Mucosa of stomach (tissue), 1 donor: ENCODE measurements around the gene ELAVL2.

ENCODE experiments used
- H3K27me3 ChIP-seq: one replicate; pipeline ENCODE4 v1.7.0; 2013; ENCODE audit warnings: mild to moderate bottlenecking, low read length; ENCODE audit not compliant: control insufficient read depth, insufficient read depth
- H3K36me3 ChIP-seq: one replicate; pipeline ENCODE4 v1.7.0; 2013; ENCODE audit warnings: low read length; ENCODE audit not compliant: control insufficient read depth, insufficient read depth
- H3K4me1 ChIP-seq: one replicate; pipeline ENCODE4 v1.7.0; 2013; ENCODE audit warnings: mild to moderate bottlenecking, low read length; ENCODE audit not compliant: control insufficient read depth, insufficient read depth
- H3K4me3 ChIP-seq: one replicate; pipeline ENCODE4 v1.7.0; 2013; ENCODE audit warnings: low read length
- H3K9ac ChIP-seq: one replicate; pipeline ENCODE4 v1.7.0; 2013; ENCODE audit warnings: mild to moderate bottlenecking, low read length, moderate library complexity
- H3K9me3 ChIP-seq: one replicate; pipeline ENCODE4 v1.7.0; 2013; ENCODE audit warnings: mild to moderate bottlenecking, low read length, moderate library complexity; ENCODE audit not compliant: control insufficient read depth
- donor health status: Pancreatic carcinoma.

Gene ELAVL2

DNA sequence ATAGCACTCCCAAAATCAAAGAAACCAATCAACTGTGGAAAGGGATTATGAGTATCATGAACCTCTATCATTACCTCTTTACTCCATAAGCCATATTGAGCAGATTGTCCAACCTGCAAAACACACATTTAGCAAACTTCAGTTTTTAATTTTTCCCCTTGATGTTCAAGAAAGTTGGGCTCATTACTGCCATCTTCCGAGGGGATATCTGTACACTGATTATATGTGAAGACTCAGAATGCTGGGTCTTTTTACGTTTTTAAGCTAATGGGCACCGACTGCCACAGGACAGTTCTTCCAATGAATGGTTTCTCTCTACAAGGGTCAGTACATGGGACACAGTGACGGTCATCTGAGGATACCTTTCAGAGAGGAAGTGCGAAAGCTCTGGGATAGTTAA is 132.7 kb downstream of the ELAVL2 start:
- Histone ChIP-seq H3K9ac (no peak overlapping the region), H3K9me3 (no peaks in the 10 kb centered on the region), H3K36me3 (no peaks in the 10 kb centered on the region), H3K27me3 (no peaks in the 10 kb centered on the region), H3K4me1 (no peaks in the 10 kb centered on the region), H3K4me3 (no peak overlapping the region)

DNA sequence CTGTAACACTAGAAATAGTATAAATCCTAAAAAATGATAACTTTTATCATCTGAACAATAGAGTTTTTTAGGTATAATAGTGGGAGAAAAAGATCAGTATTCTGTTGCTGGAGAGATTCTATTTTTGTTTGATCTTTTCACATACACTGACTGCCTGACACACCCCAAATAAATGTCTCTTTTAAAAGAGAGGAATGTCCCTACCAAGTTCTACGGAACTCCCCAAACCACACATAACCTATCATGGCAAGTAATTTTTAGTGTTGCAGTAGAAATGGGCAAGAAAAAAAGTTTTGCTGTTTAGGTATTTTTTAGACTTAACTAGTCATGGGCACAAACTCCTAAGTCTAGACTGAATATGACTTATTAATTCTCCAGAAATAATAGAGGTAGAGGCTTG is 139.1 kb downstream of the ELAVL2 start:
- Histone ChIP-seq H3K27me3 (no peaks in the 10 kb centered on the region), H3K4me1 (no peaks in the 10 kb centered on the region)

DNA sequence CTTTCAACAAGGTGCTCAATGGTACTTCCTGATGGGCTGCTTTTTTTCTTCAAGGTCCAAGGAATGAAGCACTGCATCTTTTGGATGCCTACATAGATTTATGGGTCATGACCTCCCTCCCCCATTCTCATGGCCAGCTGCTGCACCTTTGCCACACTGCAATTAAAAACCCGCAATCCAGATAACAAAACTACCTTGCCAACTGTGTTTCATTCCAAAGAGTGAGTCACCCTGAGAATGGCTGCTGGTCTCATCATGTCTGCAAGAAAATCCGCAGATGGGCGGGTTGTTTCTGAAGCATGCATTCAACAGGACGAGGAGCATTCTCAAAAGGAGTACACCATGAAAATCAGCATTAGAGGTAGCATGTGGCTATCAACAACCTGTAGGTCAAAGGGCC is 139.8 kb downstream of the ELAVL2 start:
- Histone ChIP-seq H3K27me3 (no peaks in the 10 kb centered on the region), H3K36me3 (no peaks in the 10 kb centered on the region), H3K9me3 (no peaks in the 10 kb centered on the region), H3K4me1 (no peaks in the 10 kb centered on the region), H3K9ac (no peak overlapping the region), H3K4me3 (no peak overlapping the region)

More for the DNA sequence above, 139.1 kb downstream of the ELAVL2 start:
- no peak overlapping the region for H3K9ac ChIP-seq
- no peak overlapping the region for H3K4me3 ChIP-seq
- no peaks in the 10 kb centered on the region for H3K36me3 ChIP-seq
- no peaks in the 10 kb centered on the region for H3K9me3 ChIP-seq

DNA sequence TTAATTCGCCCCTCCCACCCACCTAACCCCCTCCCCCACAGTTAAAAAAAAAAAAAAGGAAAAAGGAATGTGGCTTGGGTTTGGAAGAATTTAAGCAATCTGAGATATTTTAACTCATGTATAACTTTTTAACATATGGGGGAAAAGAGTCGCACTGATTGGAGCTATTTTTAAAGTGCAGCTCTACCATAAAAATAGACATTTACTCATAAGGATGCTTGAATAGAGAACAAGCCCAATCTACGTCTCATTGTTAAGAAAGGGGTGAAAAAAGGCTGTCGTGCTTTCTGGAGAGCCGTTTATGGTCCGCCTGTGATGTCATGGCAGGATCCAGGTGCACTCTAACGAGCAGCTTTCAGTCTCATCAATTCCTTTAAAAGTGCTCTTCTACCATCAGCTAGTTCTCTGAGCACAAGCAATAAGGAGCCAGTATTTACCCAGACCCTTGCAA is 142.4 kb downstream of the ELAVL2 start:
- Histone ChIP-seq H3K9me3 (no peaks in the 10 kb centered on the region), H3K9ac (no peak overlapping the region), H3K36me3 (no peaks in the 10 kb centered on the region), H3K4me3 (no peak overlapping the region), H3K27me3 (no peaks in the 10 kb centered on the region), H3K4me1 (no peaks in the 10 kb centered on the region)

DNA sequence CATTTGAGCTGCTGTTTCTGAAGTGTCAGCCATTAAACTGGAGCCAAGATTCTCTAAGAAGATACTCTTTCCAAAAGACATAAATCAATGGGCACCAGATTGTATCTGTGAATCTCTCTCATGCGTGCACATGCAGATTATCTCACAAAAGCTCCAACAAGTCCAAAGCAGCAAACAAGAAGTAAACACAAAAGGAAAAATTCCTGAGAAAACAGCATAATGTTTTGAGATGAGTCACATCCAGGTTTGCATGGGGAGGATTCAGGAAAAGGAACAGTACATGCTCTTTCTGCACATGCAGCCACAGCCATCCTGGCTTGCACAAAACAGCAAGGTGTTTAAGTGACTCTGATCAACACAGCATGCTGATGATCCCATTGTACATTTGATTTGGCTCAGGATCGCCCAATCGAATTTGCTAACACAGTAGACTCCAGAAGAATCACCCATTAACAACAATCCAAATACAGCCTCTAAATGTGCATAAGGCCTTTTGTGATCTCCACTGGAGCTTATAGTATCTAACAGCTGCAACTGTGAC is 143.1 kb downstream of the ELAVL2 start:
- Histone ChIP-seq H3K9me3 (no peaks in the 10 kb centered on the region), H3K9ac (no peak overlapping the region), H3K4me3 (no peak overlapping the region), H3K4me1 (no peaks in the 10 kb centered on the region), H3K27me3 (no peaks in the 10 kb centered on the region), H3K36me3 (no peaks in the 10 kb centered on the region)

DNA sequence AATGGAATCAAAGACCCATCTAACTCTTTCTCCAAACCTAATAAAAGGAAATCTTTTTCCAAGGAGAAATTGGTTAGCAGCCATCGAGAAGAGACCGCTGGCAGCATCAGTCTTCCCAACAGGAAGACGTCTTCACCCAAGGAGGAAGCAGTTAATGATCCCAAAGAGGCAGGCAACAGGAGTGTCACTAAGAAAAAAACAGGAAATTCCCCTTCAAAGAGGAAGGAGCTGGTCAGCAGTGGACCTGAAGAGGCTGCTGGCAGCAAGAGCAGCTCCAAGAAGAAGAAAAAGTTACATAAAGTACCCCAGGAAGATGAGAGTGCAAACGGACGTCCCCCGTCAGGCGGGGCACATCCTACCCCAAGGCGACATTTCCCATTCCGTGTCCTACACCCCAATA is 143.7 kb downstream of the ELAVL2 start:
- no peak overlapping the region for H3K9ac ChIP-seq
- H3K4me1 ChIP-seq = no peaks in the 10 kb centered on the region
- no peak overlapping the region for H3K4me3 ChIP-seq
- no peaks in the 10 kb centered on the region for H3K36me3 ChIP-seq
- H3K9me3 ChIP-seq = no peaks in the 10 kb centered on the region
- no peaks in the 10 kb centered on the region for H3K27me3 ChIP-seq

DNA sequence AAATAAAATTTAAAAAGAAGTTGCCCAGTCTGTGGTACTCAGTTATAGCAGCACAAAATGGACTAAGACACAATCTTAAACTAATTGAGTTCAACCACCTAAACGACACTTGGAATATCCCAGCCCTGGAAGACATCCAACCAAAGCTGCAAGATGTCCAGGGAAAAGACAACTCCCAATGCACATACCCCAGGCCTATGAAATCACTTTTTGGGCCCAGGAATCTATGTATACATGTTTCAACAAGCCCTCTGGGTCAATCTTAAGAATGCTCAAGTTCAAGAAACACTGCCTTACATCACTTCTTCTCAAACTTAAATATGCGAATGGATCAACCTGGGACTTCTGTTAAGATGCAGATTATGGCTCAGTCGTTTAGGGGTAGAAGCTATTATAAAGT is 148.6 kb downstream of the ELAVL2 start:
- H3K9me3 ChIP-seq = no peaks in the 10 kb centered on the region
- H3K9ac ChIP-seq = no peak overlapping the region
- no peaks in the 10 kb centered on the region for H3K4me1 ChIP-seq
- no peaks in the 10 kb centered on the region for H3K36me3 ChIP-seq
- no peaks in the 10 kb centered on the region for H3K27me3 ChIP-seq
- H3K4me3 ChIP-seq = no peak overlapping the region

DNA sequence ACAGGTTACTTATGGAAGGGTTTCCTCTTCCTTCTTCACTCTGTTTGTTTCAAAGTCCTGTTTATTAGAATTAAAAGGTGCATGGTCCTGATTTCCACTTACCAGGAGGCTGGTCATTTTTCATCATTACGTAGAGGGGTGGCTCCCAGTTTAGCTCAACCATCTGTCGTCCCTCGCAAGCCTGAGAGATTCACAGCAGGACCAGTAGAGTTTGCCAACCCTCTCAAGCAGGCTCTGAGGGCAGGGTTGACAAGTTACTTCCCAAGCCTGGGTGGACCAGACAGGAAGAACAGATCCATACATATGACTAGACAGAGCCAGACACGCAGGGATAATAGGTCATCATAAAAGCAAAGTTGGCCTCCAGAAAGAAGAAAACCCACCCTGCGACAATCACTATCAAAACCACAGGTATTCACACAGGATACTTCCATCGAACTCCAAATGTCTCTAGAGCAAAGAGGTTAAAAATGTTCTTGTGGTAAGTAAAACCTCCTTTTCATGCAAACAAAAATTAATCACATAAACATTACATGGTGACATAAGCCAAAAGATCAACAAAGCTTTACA is 151.9 kb downstream of the ELAVL2 start:
- H3K9ac ChIP-seq = no peak overlapping the region
- no peaks in the 10 kb centered on the region for H3K4me1 ChIP-seq

DNA sequence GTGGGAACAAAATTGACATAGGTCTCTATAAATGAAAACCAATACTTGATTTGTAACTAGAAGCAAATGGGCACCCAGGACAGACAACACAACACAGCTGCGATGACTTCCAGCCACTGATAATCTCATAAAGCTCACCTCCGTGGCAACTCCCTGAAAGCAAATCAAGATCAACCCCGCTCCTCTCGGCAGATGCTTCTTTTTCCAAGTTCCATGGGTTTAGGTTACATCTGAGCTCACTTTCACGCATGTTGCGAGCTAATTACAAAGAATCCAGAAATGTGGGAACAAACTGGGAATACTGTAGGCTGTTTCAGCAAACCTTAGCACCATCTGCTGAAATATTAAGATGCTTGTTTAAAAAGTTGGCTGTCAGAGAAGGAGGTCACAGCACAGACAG is 153.9 kb downstream of the ELAVL2 start:
- Histone ChIP-seq H3K27me3 (no peaks in the 10 kb centered on the region), H3K4me1 (no peaks in the 10 kb centered on the region), H3K9ac (no peak overlapping the region), H3K9me3 (no peaks in the 10 kb centered on the region), H3K4me3 (no peak overlapping the region), H3K36me3 (no peaks in the 10 kb centered on the region)

More for the DNA sequence above, 151.9 kb downstream of the ELAVL2 start:
- no peaks in the 10 kb centered on the region for H3K27me3 ChIP-seq
- H3K4me3 ChIP-seq = no peak overlapping the region
- no peaks in the 10 kb centered on the region for H3K36me3 ChIP-seq
- no peaks in the 10 kb centered on the region for H3K9me3 ChIP-seq

DNA sequence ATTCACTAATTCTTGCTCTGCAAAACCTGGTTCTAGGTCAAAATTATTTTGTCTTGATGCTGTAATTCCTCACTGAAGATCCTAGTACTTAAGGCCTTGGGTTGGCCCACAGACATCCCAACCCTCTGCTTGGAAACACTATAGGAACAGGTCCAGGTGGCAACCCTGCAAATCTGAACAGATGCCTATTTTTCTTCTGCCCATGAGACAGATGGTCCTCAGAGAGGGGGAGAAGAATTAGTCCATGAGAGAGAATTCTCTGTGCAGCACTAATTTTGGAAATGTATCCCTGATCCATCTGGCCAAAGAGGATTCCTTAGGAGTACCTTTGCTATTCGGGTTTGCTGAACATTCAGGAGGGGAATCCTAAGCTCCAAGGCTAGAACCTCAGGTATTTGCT is 156.3 kb downstream of the ELAVL2 start:
- no peaks in the 10 kb centered on the region for H3K4me1 ChIP-seq
- H3K9me3 ChIP-seq = no peaks in the 10 kb centered on the region
- no peaks in the 10 kb centered on the region for H3K27me3 ChIP-seq
- H3K36me3 ChIP-seq = no peaks in the 10 kb centered on the region
- no peak overlapping the region for H3K4me3 ChIP-seq
- no peak overlapping the region for H3K9ac ChIP-seq

DNA sequence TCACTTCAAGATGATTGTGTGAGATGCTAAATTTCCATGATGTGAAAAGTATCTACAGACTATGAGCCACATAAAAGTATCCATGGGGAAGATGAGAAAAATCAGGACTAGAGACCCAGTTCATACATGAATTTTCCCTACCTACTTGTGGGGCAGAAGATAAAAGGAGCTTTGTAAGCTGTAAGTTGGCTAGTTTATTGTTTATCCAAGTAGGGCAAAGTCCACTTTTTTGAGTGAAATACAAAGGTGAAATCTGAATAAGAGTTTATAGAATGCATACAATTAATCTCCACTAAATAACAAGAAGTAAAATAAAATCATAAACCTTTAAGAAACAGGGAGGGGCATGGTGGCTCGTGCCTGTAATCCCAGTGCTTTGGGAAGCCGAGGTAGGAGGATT is 160.4 kb downstream of the ELAVL2 start:
- no peak overlapping the region for H3K9ac ChIP-seq
- H3K4me1 ChIP-seq = no peaks in the 10 kb centered on the region
- H3K4me3 ChIP-seq = no peak overlapping the region
- no peaks in the 10 kb centered on the region for H3K27me3 ChIP-seq
- H3K9me3 ChIP-seq = no peaks in the 10 kb centered on the region
- no peaks in the 10 kb centered on the region for H3K36me3 ChIP-seq

DNA sequence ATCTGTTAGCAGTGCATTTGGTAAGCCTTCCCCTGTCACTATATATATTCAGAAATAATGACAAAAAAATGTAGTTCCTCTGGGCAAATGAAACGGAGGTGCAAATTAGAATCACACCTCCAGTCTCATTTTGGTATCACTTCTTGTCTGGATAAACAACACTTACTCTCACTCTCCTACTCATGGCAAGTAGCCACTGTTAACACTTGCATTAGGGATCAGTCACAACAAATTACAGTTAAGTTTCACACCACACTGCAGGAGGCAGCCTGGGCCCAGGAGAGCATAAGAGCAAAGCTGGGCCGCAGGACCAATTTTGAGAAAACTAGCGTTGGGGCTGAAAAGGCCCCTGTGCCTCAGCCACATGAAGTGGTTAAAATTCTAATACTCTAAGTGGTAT is 161.0 kb downstream of the ELAVL2 start:
- Histone ChIP-seq H3K9ac (no peak overlapping the region), H3K4me1 (no peaks in the 10 kb centered on the region), H3K4me3 (no peak overlapping the region), H3K27me3 (no peaks in the 10 kb centered on the region), H3K9me3 (no peaks in the 10 kb centered on the region), H3K36me3 (no peaks in the 10 kb centered on the region)

DNA sequence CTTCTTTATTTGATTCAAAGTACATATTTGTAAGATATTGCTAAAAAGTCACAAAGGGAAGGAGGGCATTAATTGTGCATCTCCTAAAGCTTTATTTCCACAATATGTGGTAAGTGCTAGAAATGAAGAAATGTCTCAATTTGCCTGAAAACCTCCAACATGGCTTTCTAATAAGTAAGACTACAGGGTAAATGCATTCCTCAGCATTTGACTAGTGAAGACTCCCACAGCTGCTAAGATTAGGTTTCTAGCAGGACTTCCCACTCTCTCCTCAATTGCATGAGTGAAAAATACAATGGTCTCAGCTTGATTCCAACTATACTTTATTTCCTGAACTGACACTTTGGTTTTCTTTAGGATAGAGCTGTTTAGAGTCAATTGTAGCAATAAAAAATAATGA is 162.1 kb downstream of the ELAVL2 start:
- Histone ChIP-seq H3K9me3 (no peaks in the 10 kb centered on the region), H3K4me1 (no peaks in the 10 kb centered on the region), H3K4me3 (no peak overlapping the region), H3K27me3 (no peaks in the 10 kb centered on the region), H3K36me3 (no peaks in the 10 kb centered on the region), H3K9ac (no peak overlapping the region)
